Measurements from ENCODE around the gene CCDC148. TPM values are rescaled to one million over a fixed set of nuclear protein-coding genes. Genes with fewer than 3 reads are reported as not detected.

Gene CCDC148
- total RNA-seq, 1 donor from 2014 or later: 2.4 TPM

DNA sequence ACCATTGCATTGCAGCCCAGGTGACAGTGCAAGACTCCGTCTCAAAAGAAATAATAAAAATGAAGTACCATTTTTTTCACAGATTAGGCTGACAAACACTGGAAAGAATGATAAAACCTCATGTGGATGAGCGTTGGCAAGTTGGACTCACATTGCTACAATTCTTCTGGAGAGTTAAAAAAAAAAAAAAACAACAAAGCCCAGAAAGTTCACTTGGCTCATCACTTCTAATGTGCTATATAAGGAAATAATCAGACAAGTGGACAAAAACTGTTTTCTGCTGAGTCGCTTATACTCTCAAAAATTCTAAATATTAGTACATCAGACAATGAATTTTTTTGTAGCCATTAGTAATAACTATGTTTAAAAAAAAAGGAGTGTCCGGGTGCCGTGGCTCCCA, 38.6 kb upstream of the CCDC148 start:
- no peaks in the 10 kb centered on the region for H3K4me1 ChIP-seq (ENCODE audit: insufficient read depth, low read length)
- no peaks in the 10 kb centered on the region for H3K36me3 ChIP-seq (ENCODE audit: insufficient read depth, low read length)
- no peaks in the 10 kb centered on the region for H3K9me3 ChIP-seq (ENCODE audit: insufficient read depth, low read depth, low read length)
- H3K9ac ChIP-seq (ENCODE audit: low read length): no peak overlapping the region
- Mint-ChIP-seq H3K4me3 (ENCODE audit: unreplicated experiment) (no peak overlapping the region), H3K27me3 (ENCODE audit: low read depth, unreplicated experiment) (no peaks in the 10 kb centered on the region), H3K27ac (ENCODE audit: unreplicated experiment) (peak overlapping the region; percentile 54), H3K9me3 (ENCODE audit: unreplicated experiment) (no peaks in the 10 kb centered on the region), H3K36me3 (ENCODE audit: low read depth, unreplicated experiment) (no peaks in the 10 kb centered on the region), H3K4me1 (ENCODE audit: low read depth, unreplicated experiment) (peaks cover 40% of the 10 kb centered on the region)
- H3K4me3 ChIP-seq (ENCODE audit: insufficient read depth, low read depth, low read length): no peak overlapping the region
- H4K20me1 ChIP-seq (ENCODE audit: insufficient read depth, low read length): peaks cover 7% of the 10 kb centered on the region
- no peak overlapping the region for H3K4me2 ChIP-seq (ENCODE audit: low read length)
- H3K27ac ChIP-seq (ENCODE audit: low read depth, low read length): no peak overlapping the region
- TF ChIP-seq, protein P1, sequence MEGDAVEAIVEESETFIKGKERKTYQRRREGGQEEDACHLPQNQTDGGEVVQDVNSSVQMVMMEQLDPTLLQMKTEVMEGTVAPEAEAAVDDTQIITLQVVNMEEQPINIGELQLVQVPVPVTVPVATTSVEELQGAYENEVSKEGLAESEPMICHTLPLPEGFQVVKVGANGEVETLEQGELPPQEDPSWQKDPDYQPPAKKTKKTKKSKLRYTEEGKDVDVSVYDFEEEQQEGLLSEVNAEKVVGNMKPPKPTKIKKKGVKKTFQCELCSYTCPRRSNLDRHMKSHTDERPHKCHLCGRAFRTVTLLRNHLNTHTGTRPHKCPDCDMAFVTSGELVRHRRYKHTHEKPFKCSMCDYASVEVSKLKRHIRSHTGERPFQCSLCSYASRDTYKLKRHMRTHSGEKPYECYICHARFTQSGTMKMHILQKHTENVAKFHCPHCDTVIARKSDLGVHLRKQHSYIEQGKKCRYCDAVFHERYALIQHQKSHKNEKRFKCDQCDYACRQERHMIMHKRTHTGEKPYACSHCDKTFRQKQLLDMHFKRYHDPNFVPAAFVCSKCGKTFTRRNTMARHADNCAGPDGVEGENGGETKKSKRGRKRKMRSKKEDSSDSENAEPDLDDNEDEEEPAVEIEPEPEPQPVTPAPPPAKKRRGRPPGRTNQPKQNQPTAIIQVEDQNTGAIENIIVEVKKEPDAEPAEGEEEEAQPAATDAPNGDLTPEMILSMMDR (IDR thresholded peaks at IDR 0.05; ENCODE audit: insufficient read depth, low read depth, low read length): no peak
- TF ChIP-seq EZH2 (IDR thresholded peaks at IDR 0.05; ENCODE audit: insufficient read depth, low read length): no peak
- no peak overlapping the region for H2AFZ ChIP-seq (ENCODE audit: low read depth, low read length)
- peaks cover 60% of the 10 kb centered on the region for H3K79me2 ChIP-seq (ENCODE audit: insufficient read depth, low read length)
- no peaks in the 10 kb centered on the region for H3K27me3 ChIP-seq (ENCODE audit: insufficient read depth, low read length)
- DNase-seq (ENCODE audit: low read depth) (peak; percentile 83), FAIRE-seq (no peak)

DNA sequence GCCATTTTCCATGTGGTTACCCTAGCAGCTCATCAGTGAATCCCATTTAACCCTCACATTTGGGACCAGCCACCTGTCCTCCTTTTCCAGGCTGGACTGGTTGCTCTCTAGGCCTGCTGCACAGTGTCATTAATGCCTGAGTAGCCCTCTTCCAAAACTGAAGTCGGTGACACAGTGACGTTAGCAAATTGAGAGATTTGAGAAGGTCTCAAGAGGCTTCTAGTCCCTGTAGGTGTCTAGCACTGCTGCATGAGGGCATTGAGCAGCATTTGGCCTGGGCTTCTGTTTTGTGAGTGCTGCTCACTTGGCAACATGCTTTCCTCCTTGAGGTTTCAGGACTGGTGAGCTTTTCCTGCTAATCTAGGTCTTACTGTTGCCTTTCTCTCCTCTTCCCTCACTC, 36.9 kb upstream of the CCDC148 start:
- DNase-seq (ENCODE audit: low read depth) (no peak), FAIRE-seq (no peak)
- Histone ChIP-seq H3K4me1 (ENCODE audit: insufficient read depth, low read length) (no peaks in the 10 kb centered on the region), H3K9me3 (ENCODE audit: insufficient read depth, low read depth, low read length) (no peaks in the 10 kb centered on the region), H3K36me3 (ENCODE audit: insufficient read depth, low read length) (no peaks in the 10 kb centered on the region), H3K9ac (ENCODE audit: low read length) (no peak overlapping the region), H2AFZ (ENCODE audit: low read depth, low read length) (no peak overlapping the region), H3K4me3 (ENCODE audit: insufficient read depth, low read depth, low read length) (no peak overlapping the region), H3K27ac (ENCODE audit: low read depth, low read length) (no peak overlapping the region), H3K79me2 (ENCODE audit: insufficient read depth, low read length) (peaks cover 62% of the 10 kb centered on the region), H3K4me2 (ENCODE audit: low read length) (no peak overlapping the region), H4K20me1 (ENCODE audit: insufficient read depth, low read length) (peaks cover 7% of the 10 kb centered on the region), H3K27me3 (ENCODE audit: insufficient read depth, low read length) (no peaks in the 10 kb centered on the region)
- H3K9me3 Mint-ChIP-seq (ENCODE audit: unreplicated experiment): no peaks in the 10 kb centered on the region
- H3K36me3 Mint-ChIP-seq (ENCODE audit: low read depth, unreplicated experiment): no peaks in the 10 kb centered on the region
- no peak overlapping the region for H3K27ac Mint-ChIP-seq (ENCODE audit: unreplicated experiment)
- TF ChIP-seq, protein P1 (IDR thresholded peaks at IDR 0.05; ENCODE audit: insufficient read depth, low read depth, low read length): no peak
- TF ChIP-seq EZH2 (IDR thresholded peaks at IDR 0.05; ENCODE audit: insufficient read depth, low read length): no peak
- no peaks in the 10 kb centered on the region for H3K27me3 Mint-ChIP-seq (ENCODE audit: low read depth, unreplicated experiment)
- H3K4me3 Mint-ChIP-seq (ENCODE audit: unreplicated experiment): no peak overlapping the region
- H3K4me1 Mint-ChIP-seq (ENCODE audit: low read depth, unreplicated experiment): peaks cover 43% of the 10 kb centered on the region

DNA sequence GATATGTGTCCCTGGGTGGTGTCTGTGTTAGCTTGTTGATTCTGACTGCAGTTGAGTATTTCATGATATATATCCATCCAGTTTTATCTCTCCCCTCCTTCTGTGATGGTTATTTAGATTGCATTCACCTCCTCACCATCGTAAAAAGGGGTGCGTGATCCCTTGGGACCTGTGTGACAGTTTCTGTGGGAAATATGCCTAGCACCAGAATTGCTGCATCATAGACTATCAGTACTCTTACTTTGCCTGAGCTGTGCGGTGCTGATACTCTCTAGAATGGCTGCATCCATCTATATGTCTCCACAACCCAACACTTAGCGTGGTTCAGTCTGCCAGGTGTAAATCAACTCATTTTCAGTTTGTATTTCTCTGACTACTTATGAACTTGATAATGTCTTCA, 34.5 kb upstream of the CCDC148 start:
- Mint-ChIP-seq H3K4me1 (ENCODE audit: low read depth, unreplicated experiment) (peaks cover 48% of the 10 kb centered on the region), H3K4me3 (ENCODE audit: unreplicated experiment) (no peak overlapping the region), H3K9me3 (ENCODE audit: unreplicated experiment) (no peaks in the 10 kb centered on the region), H3K27me3 (ENCODE audit: low read depth, unreplicated experiment) (no peaks in the 10 kb centered on the region), H3K27ac (ENCODE audit: unreplicated experiment) (no peak overlapping the region), H3K36me3 (ENCODE audit: low read depth, unreplicated experiment) (no peaks in the 10 kb centered on the region)
- Histone ChIP-seq H3K27me3 (ENCODE audit: insufficient read depth, low read length) (no peaks in the 10 kb centered on the region), H3K36me3 (ENCODE audit: insufficient read depth, low read length) (no peaks in the 10 kb centered on the region), H3K9ac (ENCODE audit: low read length) (no peak overlapping the region), H3K79me2 (ENCODE audit: insufficient read depth, low read length) (peaks cover 61% of the 10 kb centered on the region), H3K4me2 (ENCODE audit: low read length) (no peak overlapping the region), H2AFZ (ENCODE audit: low read depth, low read length) (no peak overlapping the region), H3K27ac (ENCODE audit: low read depth, low read length) (no peak overlapping the region), H3K9me3 (ENCODE audit: insufficient read depth, low read depth, low read length) (no peaks in the 10 kb centered on the region), H3K4me3 (ENCODE audit: insufficient read depth, low read depth, low read length) (no peak overlapping the region), H3K4me1 (ENCODE audit: insufficient read depth, low read length) (peaks cover 4% of the 10 kb centered on the region), H4K20me1 (ENCODE audit: insufficient read depth, low read length) (peaks cover 7% of the 10 kb centered on the region)
- DNase-seq (ENCODE audit: low read depth) (no peak), FAIRE-seq (no peak)
- TF ChIP-seq, protein P1 (IDR thresholded peaks at IDR 0.05; ENCODE audit: insufficient read depth, low read depth, low read length): no peak
- TF ChIP-seq EZH2 (IDR thresholded peaks at IDR 0.05; ENCODE audit: insufficient read depth, low read length): no peak
